GM19397 (cell line): ENCODE data around the gene OR6C65.
"Not testable (repeated sequence)": the region's sequence is repeated elsewhere in the genome, so short reads cannot be mapped to it uniquely, and the experiment has no call there.

Experiments used
- ATAC-seq: cut with Tn5 transposase; IDR thresholded peaks from one replicate; pipeline ENCODE4 v1.9.1; 2021; ENCODE audit warnings: mild to moderate bottlenecking, moderate library complexity; ENCODE audit not compliant: unreplicated experiment

The OR6C65 gene

GRCh38 chr12:55400229-55400628 lies at the start of gene OR6C65:
Gene OR6C65, plus strand, starts transcription at chr12:55400529. Its CDS starts 0 bp downstream, at chr12:55400529.
- ATAC-seq: no peak

DNA sequence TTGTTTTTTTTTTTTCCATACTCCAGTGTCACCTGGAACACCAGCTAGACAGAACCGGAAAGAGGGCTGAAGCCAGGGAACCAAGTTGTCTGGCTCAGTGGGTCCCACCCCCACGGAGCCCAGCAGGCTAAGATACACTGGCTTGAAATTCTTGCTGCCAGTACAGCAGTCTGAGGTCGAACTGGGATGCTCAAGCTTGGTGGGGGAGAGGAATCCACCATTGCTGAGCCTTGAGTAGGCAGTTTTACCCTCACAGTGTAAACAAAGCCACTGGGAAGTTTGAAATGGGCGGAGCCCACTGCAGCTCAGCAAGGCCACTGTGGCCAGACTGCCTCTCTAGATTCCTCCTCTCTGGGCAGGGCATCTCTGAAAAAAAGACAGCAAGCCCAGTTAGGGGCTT lies 45.0 kb upstream of the OR6C65 start:
- ATAC-seq: not testable (repeated sequence)

DNA sequence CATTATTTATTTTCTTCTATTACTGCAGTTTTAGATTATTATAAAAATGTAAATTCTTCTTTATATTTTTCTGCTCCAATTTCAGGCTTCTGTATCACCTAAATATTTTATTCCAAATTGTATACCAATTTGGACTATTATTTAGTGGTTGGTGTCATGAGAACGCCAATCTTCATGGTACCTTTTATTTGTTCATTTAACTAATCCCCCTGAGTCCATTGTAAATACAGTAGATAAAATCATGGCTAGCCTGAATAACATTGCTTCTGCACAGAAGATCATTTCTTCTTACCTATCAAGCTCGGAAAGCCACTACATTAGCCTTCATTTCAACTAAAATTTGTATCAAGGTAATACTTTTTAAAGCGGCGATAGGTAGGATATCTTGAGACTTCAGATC lies 37.7 kb upstream of the OR6C65 start, which contains the start of gene OR6C75:
OR6C75 (plus strand) TSS at position 301 of the 400 bp plus-strand sequence. CDS start 2,136 bp downstream, outside the sequence.
- no peak for ATAC-seq

- ATAC-seq: no peak
Measured at GRCh38 chr12:55365086-55365485, 35.2 kb upstream of the OR6C65 start.

GRCh38 chr12:55372521-55372920 lies 27.8 kb upstream of the OR6C65 start:
- no peak for ATAC-seq

DNA sequence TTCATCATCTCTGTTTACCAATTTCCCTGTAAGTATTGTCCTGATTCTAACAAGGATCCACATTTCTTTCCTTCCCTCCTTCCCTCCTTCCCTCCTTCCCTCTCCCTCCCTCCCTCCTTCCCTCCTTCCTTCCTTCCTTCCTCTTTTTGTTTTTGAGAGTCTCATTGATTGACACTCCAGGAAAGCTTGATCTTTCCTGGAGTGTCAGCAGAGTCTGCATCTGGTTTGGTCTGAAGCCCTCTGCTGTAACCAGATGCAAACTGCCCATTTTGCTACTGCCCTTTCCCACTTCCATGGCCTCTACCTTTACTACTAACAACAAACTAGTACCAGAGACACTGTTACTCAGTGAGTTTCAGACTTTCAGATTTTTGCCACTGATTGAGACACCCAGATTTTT lies 14.4 kb upstream of the OR6C65 start:
- no peak for ATAC-seq

DNA sequence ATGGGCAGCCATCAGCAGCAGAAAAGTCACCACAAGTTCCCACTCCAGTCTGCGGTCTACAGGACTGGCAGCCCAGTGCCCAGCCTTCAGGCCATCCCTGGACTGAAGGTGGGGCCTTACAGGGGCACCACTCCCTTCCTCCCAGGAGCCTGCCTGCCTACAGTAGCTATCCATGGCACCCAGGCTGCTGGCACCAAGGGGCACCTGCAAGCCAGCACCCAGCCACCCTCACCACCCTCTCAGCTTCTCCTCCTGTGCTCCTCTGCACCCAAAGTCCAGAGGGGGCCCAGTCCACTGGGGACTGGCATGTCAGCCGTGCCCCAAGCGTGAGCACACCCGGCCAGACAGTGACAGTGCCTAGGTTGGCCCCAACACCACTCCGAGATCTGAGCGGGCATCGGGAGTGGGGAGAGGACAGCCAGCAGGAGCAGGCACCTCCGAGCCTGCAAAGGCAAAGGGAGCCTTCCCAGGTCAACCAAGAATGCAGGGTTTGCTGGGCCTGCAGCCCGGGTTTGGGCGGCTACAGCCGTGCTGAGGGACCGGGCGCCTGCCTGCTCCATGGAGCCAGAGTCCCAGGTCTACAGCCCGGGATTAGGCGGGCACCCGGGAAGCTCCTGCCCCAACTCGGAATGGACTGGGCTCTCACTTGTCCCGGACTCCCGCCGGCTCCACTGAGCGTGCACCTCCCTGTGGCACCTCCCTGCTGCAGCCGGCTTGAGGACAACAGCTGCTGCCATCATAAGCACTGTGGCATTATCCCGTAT lies 8.1 kb upstream of the OR6C65 start:
- ATAC-seq: no peak

- no peak for ATAC-seq
Measured at GRCh38 chr12:55396326-55396725, 4.0 kb upstream of the OR6C65 start.

DNA sequence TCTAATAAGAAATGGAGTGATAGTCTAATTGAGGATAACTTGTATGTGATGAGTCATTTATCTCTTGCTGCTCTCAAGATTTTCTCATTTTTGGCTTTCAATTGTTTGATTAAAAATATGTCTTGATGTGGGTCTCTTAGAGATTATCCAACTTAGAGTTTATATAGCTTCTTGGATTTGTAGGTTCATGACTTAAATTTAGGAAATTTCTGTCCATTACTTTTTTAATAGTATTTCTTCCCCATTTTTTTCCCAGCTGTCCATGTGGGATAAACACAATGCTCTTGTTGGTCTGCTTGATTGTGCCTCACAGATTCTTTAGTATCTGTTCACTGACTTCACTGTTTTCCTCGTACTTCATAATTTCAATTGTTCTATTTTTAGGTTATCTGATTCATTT lies 7.5 kb downstream of the OR6C65 start:
- ATAC-seq: no peak

GRCh38 chr12:55409133-55409532 lies 8.8 kb downstream of the OR6C65 start:
- not testable (repeated sequence) for ATAC-seq

- not testable (repeated sequence) for ATAC-seq
Measured at GRCh38 chr12:55412138-55412537, 11.8 kb downstream of the OR6C65 start.

- ATAC-seq: not testable (repeated sequence)
Measured at GRCh38 chr12:55413498-55414388, 13.4 kb downstream of the OR6C65 start.

DNA sequence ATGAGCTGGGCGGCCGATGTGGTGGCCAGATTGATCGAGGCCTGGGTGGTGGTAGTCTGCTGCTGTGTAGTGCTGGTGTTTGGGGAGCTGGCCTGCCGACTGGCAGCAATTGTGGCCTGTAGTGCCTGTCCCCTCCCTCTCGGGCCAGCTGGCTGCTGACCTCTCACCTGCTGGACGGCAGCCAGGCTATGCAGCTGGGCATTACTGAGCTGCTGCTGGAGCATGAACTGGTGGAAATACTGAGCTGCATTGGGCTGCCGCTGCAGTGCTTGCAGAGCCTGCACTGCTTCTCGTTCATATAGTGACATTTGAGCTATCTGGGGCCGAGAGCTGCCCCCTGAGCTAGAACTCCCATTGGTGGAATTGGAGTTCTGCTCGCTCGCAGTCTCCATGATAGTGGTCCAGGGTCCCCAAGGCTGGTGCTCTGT lies 14.1 kb downstream of the OR6C65 start:
- not testable (repeated sequence) for ATAC-seq

GRCh38 chr12:55414889-55415288 lies 14.6 kb downstream of the OR6C65 start:
- ATAC-seq: not testable (repeated sequence)

DNA sequence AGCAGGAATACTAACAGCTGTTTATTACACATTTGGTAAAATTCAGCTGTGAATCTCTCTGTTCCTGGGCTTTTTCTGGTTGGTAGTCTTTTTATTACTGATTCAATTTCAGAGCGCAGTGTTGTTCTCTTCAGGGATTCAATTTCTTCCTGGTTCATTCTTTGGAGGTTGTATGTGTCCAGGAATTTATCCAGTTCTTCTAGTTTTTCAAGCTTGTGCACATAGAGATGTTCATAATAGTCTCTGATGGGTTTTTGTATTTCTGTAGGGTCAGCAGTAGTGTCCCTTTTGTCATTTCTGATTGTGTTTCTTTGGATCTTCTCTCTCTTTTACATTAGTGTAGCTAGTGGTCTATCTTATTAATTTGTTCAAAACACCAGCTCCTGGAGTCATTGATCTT lies 16.6 kb downstream of the OR6C65 start:
- ATAC-seq: no peak

- ATAC-seq: no peak
Measured at GRCh38 chr12:55420307-55420962, 20.1 kb downstream of the OR6C65 start.

- ATAC-seq: no peak
Measured at GRCh38 chr12:55425954-55426353, 25.6 kb downstream of the OR6C65 start, which contains the start of gene OR6C76. Gene OR6C76, plus strand, starts transcription at chr12:55426254. Its CDS starts 0 bp downstream, at chr12:55426254.

- ATAC-seq: no peak
Measured at GRCh38 chr12:55428331-55429243, 28.3 kb downstream of the OR6C65 start.

GRCh38 chr12:55441233-55441632 lies 40.9 kb downstream of the OR6C65 start:
- not testable (repeated sequence) for ATAC-seq

DNA sequence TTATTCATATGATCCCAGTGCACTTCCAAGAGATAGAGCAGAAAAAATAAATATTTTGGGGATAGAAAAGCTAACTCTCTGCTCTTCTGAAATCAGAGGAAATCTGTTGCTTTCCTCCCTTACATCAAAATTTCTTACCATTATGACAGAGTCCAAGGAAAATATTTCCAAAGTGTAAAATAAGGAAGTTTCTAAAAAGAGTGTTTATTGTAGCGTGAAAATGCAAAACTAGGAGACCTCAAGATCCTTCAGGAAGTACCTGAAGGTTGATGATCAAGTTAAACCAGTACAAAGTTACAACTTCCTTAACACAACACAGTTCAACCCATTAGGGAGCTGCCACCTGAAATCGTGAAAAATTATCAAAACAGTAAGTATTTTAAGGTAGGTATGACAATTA lies 43.4 kb downstream of the OR6C65 start, which contains the start of gene OR6C2:
OR6C2 (plus strand) TSS at position 301 of the 400 bp plus-strand sequence. CDS start 8,138 bp downstream, outside the sequence.
- no peak for ATAC-seq
